ENCODE measurements around the gene MRGPRX2.

DNA sequence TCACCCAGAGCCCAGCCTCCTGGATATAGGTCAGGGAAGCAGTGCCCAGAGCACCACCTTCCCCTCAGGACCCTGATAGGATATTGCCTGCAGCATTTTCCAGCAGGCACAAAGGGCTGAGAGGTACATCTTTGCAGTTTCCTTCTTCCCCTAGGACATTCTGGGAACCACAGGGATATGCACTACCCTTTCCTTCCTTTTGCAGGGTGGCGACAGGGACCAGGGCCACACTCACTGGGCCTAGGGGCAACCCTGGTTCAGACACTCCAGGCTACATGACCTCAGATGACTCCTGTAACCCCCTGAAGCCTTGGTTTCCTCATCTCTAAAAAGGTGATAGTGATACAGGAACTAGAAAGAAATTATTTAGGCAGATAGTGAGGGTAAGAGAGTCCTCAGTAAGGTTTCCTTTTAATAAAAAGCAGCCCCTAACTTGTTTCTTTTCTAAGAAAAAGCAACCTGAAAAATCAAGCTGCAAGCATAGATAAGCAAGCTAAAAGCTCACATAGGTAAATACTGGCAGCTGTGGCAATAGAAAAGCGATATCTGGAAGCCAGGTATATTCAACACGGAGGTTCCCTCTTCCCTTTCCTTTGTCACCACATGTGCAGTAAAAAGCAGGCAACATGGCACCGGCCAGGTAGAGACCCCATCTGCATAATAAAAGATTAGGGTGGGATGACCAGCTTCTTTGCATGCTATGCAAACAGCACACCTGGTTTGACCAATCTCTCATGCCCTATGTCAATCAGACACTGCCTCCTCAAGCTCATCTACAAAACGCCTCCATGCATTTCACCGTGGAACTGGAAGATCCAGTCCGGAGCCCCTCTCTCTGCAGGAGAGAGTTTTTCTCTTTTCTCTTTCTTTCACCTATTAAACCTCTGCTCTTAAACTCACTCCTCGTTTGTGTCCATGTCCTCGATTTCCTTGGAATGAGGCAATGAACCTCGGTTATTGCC is 13.2 kb upstream of the MRGPRX2 start:
- no peak for TF ChIP-seq POLR2AphosphoS2 (IDR thresholded peaks at IDR 0.05; ENCODE audit: low read depth, low read length)
- TF ChIP-seq, protein P1, sequence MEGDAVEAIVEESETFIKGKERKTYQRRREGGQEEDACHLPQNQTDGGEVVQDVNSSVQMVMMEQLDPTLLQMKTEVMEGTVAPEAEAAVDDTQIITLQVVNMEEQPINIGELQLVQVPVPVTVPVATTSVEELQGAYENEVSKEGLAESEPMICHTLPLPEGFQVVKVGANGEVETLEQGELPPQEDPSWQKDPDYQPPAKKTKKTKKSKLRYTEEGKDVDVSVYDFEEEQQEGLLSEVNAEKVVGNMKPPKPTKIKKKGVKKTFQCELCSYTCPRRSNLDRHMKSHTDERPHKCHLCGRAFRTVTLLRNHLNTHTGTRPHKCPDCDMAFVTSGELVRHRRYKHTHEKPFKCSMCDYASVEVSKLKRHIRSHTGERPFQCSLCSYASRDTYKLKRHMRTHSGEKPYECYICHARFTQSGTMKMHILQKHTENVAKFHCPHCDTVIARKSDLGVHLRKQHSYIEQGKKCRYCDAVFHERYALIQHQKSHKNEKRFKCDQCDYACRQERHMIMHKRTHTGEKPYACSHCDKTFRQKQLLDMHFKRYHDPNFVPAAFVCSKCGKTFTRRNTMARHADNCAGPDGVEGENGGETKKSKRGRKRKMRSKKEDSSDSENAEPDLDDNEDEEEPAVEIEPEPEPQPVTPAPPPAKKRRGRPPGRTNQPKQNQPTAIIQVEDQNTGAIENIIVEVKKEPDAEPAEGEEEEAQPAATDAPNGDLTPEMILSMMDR (IDR thresholded peaks at IDR 0.05 in 2 of 3, conservative IDR thresholded peaks at IDR 0.05 in 1 of 3; ENCODE audit: control insufficient read depth in 2 of 3, extremely low read depth in 1 of 3, insufficient read depth in 1 of 3, low read depth in 3 of 3, low read length in 3 of 3), result no peak
- no peak for TF ChIP-seq SMAD5 (IDR thresholded peaks at IDR 0.05; ENCODE audit: low read depth)
- no peak for TF ChIP-seq MTA3 (IDR thresholded peaks at IDR 0.05; ENCODE audit: borderline replicate concordance, low read length)
- TF ChIP-seq, protein P2, sequence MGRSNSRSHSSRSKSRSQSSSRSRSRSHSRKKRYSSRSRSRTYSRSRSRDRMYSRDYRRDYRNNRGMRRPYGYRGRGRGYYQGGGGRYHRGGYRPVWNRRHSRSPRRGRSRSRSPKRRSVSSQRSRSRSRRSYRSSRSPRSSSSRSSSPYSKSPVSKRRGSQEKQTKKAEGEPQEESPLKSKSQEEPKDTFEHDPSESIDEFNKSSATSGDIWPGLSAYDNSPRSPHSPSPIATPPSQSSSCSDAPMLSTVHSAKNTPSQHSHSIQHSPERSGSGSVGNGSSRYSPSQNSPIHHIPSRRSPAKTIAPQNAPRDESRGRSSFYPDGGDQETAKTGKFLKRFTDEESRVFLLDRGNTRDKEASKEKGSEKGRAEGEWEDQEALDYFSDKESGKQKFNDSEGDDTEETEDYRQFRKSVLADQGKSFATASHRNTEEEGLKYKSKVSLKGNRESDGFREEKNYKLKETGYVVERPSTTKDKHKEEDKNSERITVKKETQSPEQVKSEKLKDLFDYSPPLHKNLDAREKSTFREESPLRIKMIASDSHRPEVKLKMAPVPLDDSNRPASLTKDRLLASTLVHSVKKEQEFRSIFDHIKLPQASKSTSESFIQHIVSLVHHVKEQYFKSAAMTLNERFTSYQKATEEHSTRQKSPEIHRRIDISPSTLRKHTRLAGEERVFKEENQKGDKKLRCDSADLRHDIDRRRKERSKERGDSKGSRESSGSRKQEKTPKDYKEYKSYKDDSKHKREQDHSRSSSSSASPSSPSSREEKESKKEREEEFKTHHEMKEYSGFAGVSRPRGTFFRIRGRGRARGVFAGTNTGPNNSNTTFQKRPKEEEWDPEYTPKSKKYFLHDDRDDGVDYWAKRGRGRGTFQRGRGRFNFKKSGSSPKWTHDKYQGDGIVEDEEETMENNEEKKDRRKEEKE (IDR thresholded peaks at IDR 0.05), result no peak
- no peak for TF ChIP-seq NFYB (IDR thresholded peaks at IDR 0.05; ENCODE audit: insufficient read depth, low read depth, low read length)
- TF ChIP-seq YY1 (IDR thresholded peaks at IDR 0.05; ENCODE audit: low read depth, low read length), result no peak
- TF ChIP-seq MYC (IDR thresholded peaks at IDR 0.05; ENCODE audit: insufficient read depth, insufficient read length, insufficient replicate concordance, low read length, severe bottlenecking), result no peak
- TF ChIP-seq, protein P3, sequence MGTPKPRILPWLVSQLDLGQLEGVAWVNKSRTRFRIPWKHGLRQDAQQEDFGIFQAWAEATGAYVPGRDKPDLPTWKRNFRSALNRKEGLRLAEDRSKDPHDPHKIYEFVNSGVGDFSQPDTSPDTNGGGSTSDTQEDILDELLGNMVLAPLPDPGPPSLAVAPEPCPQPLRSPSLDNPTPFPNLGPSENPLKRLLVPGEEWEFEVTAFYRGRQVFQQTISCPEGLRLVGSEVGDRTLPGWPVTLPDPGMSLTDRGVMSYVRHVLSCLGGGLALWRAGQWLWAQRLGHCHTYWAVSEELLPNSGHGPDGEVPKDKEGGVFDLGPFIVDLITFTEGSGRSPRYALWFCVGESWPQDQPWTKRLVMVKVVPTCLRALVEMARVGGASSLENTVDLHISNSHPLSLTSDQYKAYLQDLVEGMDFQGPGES (IDR thresholded peaks at IDR 0.05), result no peak
- no peak for TF ChIP-seq NR2C2 (IDR thresholded peaks at IDR 0.05; ENCODE audit: borderline replicate concordance, control insufficient read depth, insufficient read length, low read depth)
- no peak for TF ChIP-seq GATAD2B (conservative IDR thresholded peaks at IDR 0.05; ENCODE audit: low read depth)
- no peak for TF ChIP-seq POLR2AphosphoS5 (IDR thresholded peaks at IDR 0.05; ENCODE audit: low read length)
- TF ChIP-seq NFYA (IDR thresholded peaks at IDR 0.05; ENCODE audit: borderline replicate concordance, low read depth, low read length), result no peak
- TF ChIP-seq EZH2 (IDR thresholded peaks at IDR 0.05; ENCODE audit: borderline replicate concordance, control insufficient read depth, low read depth, low read length), result no peak

All from GM12878 (cell line).